GM18498 (cell line): Measurements from ENCODE around the gene TMEM232.
A peak's percentile ranks its signal among the peaks of the same experiment; 100 is the strongest.
"Not testable (repeated sequence)": the region's sequence is repeated elsewhere in the genome, so short reads cannot be mapped to it uniquely, and the experiment has no call there.

Experiments used
- ATAC-seq: cut with Tn5 transposase; IDR thresholded peaks from one replicate; pipeline ENCODE4 v1.9.1; 2021; ENCODE audit warnings: mild to moderate bottlenecking, moderate library complexity; ENCODE audit not compliant: unreplicated experiment

The TMEM232 gene

GRCh38 chr5:110536120-110537115 lies 190.1 kb downstream of the TMEM232 start:
- no peak for ATAC-seq

DNA sequence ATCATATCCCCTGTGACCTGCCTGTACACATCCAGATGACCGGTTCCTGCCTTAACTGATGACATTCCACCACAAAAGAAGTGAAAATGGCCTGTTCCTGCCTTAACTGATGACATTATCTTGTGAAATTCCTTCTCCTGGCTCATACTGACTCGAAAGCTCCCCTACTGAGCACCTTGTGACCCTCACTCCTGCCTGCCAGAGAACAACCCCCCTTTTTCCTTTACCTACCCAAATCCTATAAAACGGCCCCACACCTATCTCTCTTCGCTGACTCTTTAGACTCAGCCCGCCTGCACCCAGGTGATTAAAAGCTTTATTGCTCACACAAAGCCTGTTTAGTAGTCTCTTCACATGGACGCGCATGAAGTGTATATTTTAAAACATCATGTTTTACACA lies 191.3 kb downstream of the TMEM232 start:
- ATAC-seq = not testable (repeated sequence)

- ATAC-seq = no peak
Measured at GRCh38 chr5:110525762-110526161, 200.7 kb downstream of the TMEM232 start.

DNA sequence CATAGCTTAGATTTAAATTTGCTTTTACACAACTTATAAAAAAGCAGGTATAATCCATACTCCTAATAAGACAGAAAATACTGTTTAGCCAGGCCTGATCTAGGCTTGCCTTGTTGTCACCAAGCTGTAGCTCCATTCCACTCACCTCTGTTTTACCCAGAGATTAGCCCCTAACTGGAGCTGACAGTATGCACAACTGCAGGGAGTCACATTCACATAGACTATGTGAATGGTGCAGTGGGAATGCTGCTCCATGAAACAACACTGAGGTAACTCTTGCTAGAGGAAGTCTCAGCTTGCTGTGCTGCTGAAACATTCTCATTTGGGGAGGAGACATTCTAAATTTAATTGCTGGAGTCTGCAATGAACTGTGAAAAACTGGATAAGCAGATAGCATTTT lies 209.1 kb downstream of the TMEM232 start:
- ATAC-seq = no peak

DNA sequence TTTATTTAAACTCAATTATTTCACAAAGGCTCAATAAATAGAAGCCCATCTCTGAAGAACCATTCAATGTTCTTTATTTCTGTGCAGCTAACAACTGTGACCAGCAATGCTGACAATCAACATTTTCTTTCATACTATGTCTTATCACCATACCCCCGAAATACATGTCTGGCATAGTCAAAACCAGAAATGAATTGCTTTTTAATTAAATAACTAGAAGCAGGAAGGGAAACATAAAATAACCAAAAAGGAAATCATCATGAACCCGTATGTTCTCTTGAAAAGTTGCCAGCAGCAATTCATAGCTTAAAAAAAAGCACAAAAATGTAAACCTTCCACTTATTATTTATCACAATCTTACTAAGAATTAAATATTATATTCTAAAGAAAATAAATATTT lies 212.4 kb downstream of the TMEM232 start:
- no peak for ATAC-seq

- ATAC-seq = no peak
Measured at GRCh38 chr5:110512266-110512665, 214.2 kb downstream of the TMEM232 start.

- no peak for ATAC-seq
Measured at GRCh38 chr5:110510146-110510545, 216.3 kb downstream of the TMEM232 start.

DNA sequence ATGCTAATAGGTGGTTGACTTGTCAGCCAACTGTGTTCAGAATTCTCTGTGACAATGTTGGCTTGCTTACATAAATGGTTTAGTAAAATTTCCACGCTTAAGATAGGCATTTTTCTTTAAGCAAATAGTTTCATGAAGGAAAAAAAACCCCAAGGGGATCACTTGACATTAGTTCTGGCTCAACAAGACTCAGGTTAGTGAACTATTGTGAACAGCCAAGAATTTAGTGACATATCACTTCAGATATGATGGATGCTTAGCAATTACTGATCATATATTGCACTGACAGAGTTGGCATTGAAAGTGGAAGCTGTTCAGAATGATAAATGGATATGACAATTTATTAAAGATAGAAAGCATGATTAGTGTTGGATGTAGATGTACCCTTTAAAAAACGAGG lies 218.5 kb downstream of the TMEM232 start:
- ATAC-seq = no peak

GRCh38 chr5:110506378-110506777 lies 220.1 kb downstream of the TMEM232 start:
- ATAC-seq = no peak

GRCh38 chr5:110496276-110496675 lies 230.2 kb downstream of the TMEM232 start:
- ATAC-seq = no peak

DNA sequence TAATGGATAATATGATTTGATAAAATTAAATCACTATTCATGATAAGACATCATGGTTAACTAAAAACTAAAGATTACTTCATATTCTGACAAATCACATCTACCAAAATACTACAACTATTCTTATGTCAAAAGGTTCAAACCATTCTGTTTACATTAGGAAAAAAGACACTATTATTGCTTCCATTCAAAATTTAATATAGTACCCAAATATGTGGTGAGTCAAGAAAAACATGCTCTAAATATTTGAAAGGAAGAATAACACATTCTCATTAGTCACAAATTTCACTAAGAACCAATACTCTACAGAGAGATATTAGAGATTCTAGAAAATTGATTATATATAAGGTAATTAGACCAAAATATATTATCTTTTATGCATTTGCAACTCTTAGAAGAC lies 234.0 kb downstream of the TMEM232 start:
- no peak for ATAC-seq

DNA sequence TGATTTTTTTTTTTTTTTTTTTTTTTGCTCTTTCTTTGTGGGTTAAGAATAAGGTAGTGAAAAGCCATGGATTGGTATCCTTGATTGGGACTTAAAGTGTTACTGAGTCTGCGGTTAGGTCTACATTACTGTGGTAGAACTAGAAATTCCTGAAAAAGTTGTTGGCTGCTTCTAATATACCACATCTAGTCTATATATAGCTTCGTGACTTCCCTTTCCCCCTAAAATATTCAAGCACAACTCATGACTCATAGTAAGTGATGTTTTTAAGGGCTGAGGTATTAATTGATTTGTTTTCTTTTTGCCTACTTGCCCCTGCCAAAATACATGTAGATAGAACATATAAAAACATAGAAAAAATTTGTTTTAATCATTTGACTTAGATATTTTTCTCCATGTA lies 247.6 kb downstream of the TMEM232 start:
- ATAC-seq = no peak

GRCh38 chr5:110477911-110478310 lies 248.6 kb downstream of the TMEM232 start:
- ATAC-seq = no peak

GRCh38 chr5:110476164-110476563 lies 250.3 kb downstream of the TMEM232 start:
- ATAC-seq = no peak

GRCh38 chr5:110475529-110475928 lies 250.9 kb downstream of the TMEM232 start:
- no peak for ATAC-seq

- ATAC-seq = no peak
Measured at GRCh38 chr5:110469486-110469885, 257.0 kb downstream of the TMEM232 start.

- ATAC-seq = no peak
Measured at GRCh38 chr5:110463106-110463505, 263.4 kb downstream of the TMEM232 start.

- ATAC-seq = no peak
Measured at GRCh38 chr5:110460837-110461236, 265.6 kb downstream of the TMEM232 start.

DNA sequence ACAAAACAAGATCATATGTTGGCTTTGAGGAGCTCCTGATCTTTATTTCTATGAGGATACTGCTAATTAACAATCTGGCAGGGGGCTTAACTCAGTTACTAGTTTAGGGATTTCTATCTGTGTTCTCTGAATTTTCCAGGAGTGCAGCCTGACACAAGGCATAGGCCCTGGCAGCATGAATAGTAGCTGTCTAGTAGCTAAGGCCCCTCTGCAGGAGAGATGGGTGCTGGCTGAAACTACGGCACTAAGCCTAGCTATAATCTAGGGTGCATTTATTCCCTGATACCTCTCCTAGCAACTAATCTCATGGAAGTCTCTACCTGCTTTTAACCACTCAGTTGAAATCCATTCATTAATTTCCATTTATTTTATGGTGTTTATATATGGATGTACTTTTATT lies 268.2 kb downstream of the TMEM232 start:
- ATAC-seq = no peak

DNA sequence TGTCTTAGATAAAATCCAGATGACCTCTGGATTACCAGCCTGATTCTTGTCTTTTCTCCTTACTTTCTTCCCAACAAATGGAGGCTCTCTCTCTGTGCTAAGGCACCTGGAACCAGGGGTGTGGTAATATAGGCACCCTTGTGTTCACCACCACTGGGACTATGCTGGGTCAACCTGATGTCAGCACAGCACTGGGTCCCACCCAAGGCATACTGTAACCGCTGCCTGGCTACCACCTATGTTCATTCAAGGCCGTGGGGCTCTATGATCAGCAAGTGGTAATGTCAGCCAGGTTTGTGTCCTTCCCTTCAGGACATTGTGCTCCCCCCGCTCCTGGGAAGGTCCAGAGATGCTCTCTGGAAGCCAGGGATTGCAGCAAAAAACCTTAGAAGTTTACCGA lies 283.6 kb downstream of the TMEM232 start:
- no peak for ATAC-seq

- ATAC-seq = peak; percentile 69
Measured at GRCh38 chr5:110441035-110441434, 285.4 kb downstream of the TMEM232 start.

GRCh38 chr5:110440058-110440457 lies 286.4 kb downstream of the TMEM232 start:
- ATAC-seq = no peak

- ATAC-seq = no peak
Measured at GRCh38 chr5:110439296-110439695, 287.2 kb downstream of the TMEM232 start.
